Body of pancreas (tissue), 4 donors: ENCODE results near the gene RHOBTB3. TPM values are rescaled to one million over a fixed set of nuclear protein-coding genes. Genes with fewer than 3 reads are reported as not detected.

Experiments
- ATAC-seq: fragments of 150-250 bp; one replicate; pipeline ENCODE4 v1.9.1; 2016
- DNase-seq, 4 donors: peaks; one replicate each; pipeline ENCODE4 v3.0.0-alpha.2; 2019
- H3K27ac ChIP-seq, 4 donors: fragments of 200-600 bp; sonication (generic); 1 replicate in 3 of 4; 2 replicates in 1 of 4; pipeline versions ENCODE4 v1.5.1 to v1.6.1; 2016 to 2019; ENCODE audit warnings: mild to moderate bottlenecking in 1 of 4, mixed read lengths in 1 of 4, moderate library complexity in 1 of 4
- H3K27me3 ChIP-seq, 2 donors: fragments of 200-600 bp; sonication (generic); one replicate each; pipeline ENCODE4 v1.6.0; 2016; ENCODE audit warnings: mild to moderate bottlenecking in 1 of 2
- H3K36me3 ChIP-seq, 2 donors: fragments of 200-600 bp; sonication (generic); replicated peaks in 1 of 2; 2 replicates each; pipeline ENCODE4 v1.5.1; 2016; ENCODE audit warnings: low read depth in 2 of 2; ENCODE audit not compliant: insufficient read depth in 1 of 2
- H3K4me1 ChIP-seq: fragments of 200-600 bp; sonication (generic); one replicate; pipeline ENCODE4 v1.6.0; 2016
- H3K4me3 ChIP-seq, 2 donors: fragments of 200-600 bp; sonication (generic); 1 replicate in 1 of 2; 2 replicates in 1 of 2; pipeline ENCODE4 v1.5.1; 2016 to 2019
- H3K9me3 ChIP-seq, 3 donors: fragments of 200-600 bp; sonication (generic); 1 replicate in 2 of 3; 2 replicates in 1 of 3; pipeline ENCODE4 v1.5.1; 2016
- CTCF ChIP-seq, 7 experiments: fragments of 450-650 bp in 4 of 7; fragments of 200-600 bp in 3 of 7; sonication (generic) in 3 of 7; IDR thresholded peaks; one replicate each; pipeline ENCODE4 v1.5.1; 2016 to 2019; ENCODE audit warnings: antibody characterized with exemption in 7 of 7
- POLR2A ChIP-seq, 3 donors: fragments of 450-650 bp; IDR thresholded peaks; one replicate each; pipeline ENCODE4 v1.6.1; 2016; ENCODE audit warnings: antibody characterized with exemption in 3 of 3, mild to moderate bottlenecking in 2 of 3
- WGBS, 2 donors: methylation state at CpG; one replicate each; pipeline ENCODE4 v1.1.5; 2017; 5-methylcytosine and 5-hydroxymethylcytosine counted together
- intact Hi-C: fragments of 100-400 bp; cut with DNase I; formaldehyde crosslinking; loops from one replicate; pipeline ENCODE4 v1.15.1; 2023
- total RNA-seq, 2 donors: library from RNA; depleted of rRNA; stranded (reverse); fragments of >200 nt; gene quantifications; one replicate each; pipeline ENCODE4 v1.1.0, GENCODE V29; 2016

Gene RHOBTB3
- total RNA-seq, 2 donors from 2014 or later, result 153 to 196 TPM

GRCh38 chr5:95718738-95719137, 12.4 kb upstream of the RHOBTB3 start:
- WGBS, 2 donors, result 89 to 92% methylated on average over 2 of the region's 2 CpGs
- H3K4me3 ChIP-seq, result no peak overlapping the region
- no peaks in the 10 kb centered on the region for H3K36me3 ChIP-seq
- no peaks in the 10 kb centered on the region for H3K27me3 ChIP-seq
- intact Hi-C loops, result no loop called here
- ATAC-seq (no peak), DNase-seq (no peak)
- H3K9me3 ChIP-seq, result no peaks in the 10 kb centered on the region
- peaks cover 47% of the 10 kb centered on the region for H3K4me1 ChIP-seq
- TF ChIP-seq POLR2A (IDR thresholded peaks at IDR 0.05) (no peak), CTCF (IDR thresholded peaks at IDR 0.05) (no peak)
- H3K27ac ChIP-seq, result peak overlapping the region in 2 of 4 donors; percentile 66 to 85

GRCh38 chr5:95720094-95720786, 10.9 kb upstream of the RHOBTB3 start:
- H3K36me3 ChIP-seq, result no peaks in the 10 kb centered on the region
- TF ChIP-seq CTCF (IDR thresholded peaks at IDR 0.05) (no peak), POLR2A (IDR thresholded peaks at IDR 0.05) (peak in 2 of 3 donors; percentile 16 to 31)
- intact Hi-C loops, result no loop called here
- H3K4me1 ChIP-seq, result peaks cover 46% of the 10 kb centered on the region
- H3K27me3 ChIP-seq, result no peaks in the 10 kb centered on the region
- H3K9me3 ChIP-seq, result no peaks in the 10 kb centered on the region
- ATAC-seq (peak; percentile 96), DNase-seq (peak in 3 of 4 donors; percentile 60 to 74 (median 62))
- WGBS, 2 donors, result 19 to 23% methylated on average over 3 of the region's 3 CpGs
- H3K27ac ChIP-seq, result peak overlapping the region; percentile 66 to 85 (median 76)
- H3K4me3 ChIP-seq, result no peak overlapping the region

GRCh38 chr5:95721582-95722295, 9.4 kb upstream of the RHOBTB3 start:
- 25 to 41% methylated on average over 1 of the region's 1 CpG for WGBS, 2 donors
- H3K36me3 ChIP-seq, result no peaks in the 10 kb centered on the region
- ATAC-seq (no peak), DNase-seq (no peak)
- TF ChIP-seq POLR2A (IDR thresholded peaks at IDR 0.05), result no peak
- no peak for TF ChIP-seq CTCF (IDR thresholded peaks at IDR 0.05)
- no peaks in the 10 kb centered on the region for H3K27me3 ChIP-seq
- H3K9me3 ChIP-seq, result no peaks in the 10 kb centered on the region
- H3K4me3 ChIP-seq, result no peak overlapping the region
- peaks cover 59% of the 10 kb centered on the region for H3K4me1 ChIP-seq
- peak overlapping the region in 3 of 4 donors; percentile 66 to 85 (median 80) for H3K27ac ChIP-seq
- intact Hi-C loops, result no loop called here

GRCh38 chr5:95723632-95724369, 7.3 kb upstream of the RHOBTB3 start:
- Histone ChIP-seq H3K36me3 (no peaks in the 10 kb centered on the region), H3K9me3 (no peaks in the 10 kb centered on the region), H3K4me3 (no peak overlapping the region), H3K27me3 (no peaks in the 10 kb centered on the region), H3K4me1 (peaks cover 80% of the 10 kb centered on the region), H3K27ac (peak overlapping the region in 3 of 4 donors; percentile 1 to 29 (median 10))
- WGBS, 2 donors, result 64 to 65% methylated on average over 5 of the region's 5 CpGs
- DNase-seq (peak in 2 of 4 donors; percentile 37 to 48), ATAC-seq (no peak)
- intact Hi-C loops, result no loop called here
- no peak for TF ChIP-seq POLR2A (IDR thresholded peaks at IDR 0.05)
- no peak for TF ChIP-seq CTCF (IDR thresholded peaks at IDR 0.05)
